Right lobe of liver (tissue), 4 donors: ENCODE data around the gene NCAM2.

Experiments
- POLR2A ChIP-seq: fragments of 450-650 bp; IDR thresholded peaks from one replicate; pipeline ENCODE4 v1.6.1; 2017; ENCODE audit warnings: antibody characterized with exemption, mild to moderate bottlenecking
- TF ChIP-seq, protein P1 (sequence below), 4 donors: fragments of 200-600 bp in 3 of 4; fragments of 450-650 bp in 1 of 4; IDR thresholded peaks; one replicate each; pipeline versions ENCODE4 v1.5.1 to v1.8.0; 2016 to 2022; ENCODE audit warnings: antibody characterized with exemption in 4 of 4, mild to moderate bottlenecking in 2 of 4
- donor health status: DM: no; HTN: no; CAD: no.
- donor health status: DM: no; HTN: no; CAD: no.
- donor health status: DM: no; HTN: yes; CAD: no.

DNA sequence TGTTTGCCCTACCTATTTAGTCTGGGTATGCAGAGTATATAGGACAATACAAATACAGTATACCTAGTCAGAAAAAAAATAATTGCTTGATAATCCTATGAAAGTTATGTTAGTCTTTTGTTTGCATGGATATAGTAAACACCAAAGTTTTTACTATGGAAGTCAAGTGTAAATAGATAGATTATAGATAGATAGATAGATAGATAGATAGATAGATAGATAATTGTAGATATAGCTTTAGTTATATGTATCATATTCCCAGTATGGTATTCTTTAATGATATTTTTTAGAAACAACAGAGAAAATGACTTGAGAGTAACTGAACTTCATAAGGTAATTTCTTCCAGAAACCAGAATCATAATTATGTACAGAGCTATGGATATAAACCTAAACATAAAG is 158.2 kb downstream of the NCAM2 start:
- TF ChIP-seq, protein P1, sequence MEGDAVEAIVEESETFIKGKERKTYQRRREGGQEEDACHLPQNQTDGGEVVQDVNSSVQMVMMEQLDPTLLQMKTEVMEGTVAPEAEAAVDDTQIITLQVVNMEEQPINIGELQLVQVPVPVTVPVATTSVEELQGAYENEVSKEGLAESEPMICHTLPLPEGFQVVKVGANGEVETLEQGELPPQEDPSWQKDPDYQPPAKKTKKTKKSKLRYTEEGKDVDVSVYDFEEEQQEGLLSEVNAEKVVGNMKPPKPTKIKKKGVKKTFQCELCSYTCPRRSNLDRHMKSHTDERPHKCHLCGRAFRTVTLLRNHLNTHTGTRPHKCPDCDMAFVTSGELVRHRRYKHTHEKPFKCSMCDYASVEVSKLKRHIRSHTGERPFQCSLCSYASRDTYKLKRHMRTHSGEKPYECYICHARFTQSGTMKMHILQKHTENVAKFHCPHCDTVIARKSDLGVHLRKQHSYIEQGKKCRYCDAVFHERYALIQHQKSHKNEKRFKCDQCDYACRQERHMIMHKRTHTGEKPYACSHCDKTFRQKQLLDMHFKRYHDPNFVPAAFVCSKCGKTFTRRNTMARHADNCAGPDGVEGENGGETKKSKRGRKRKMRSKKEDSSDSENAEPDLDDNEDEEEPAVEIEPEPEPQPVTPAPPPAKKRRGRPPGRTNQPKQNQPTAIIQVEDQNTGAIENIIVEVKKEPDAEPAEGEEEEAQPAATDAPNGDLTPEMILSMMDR (IDR thresholded peaks at IDR 0.05), result no peak
- TF ChIP-seq POLR2A, result no peak
